H1 (cell line): ENCODE results near the gene RALGAPB. TPM values are rescaled to one million over a fixed set of nuclear protein-coding genes. Genes with fewer than 3 reads are reported as not detected.

ENCODE experiments used
- CHD7 ChIP-seq: fragments of 300-600 bp; sonication (generic); IDR thresholded peaks from 2 replicates; pipeline ENCODE4 v1.7.1; 2012; ENCODE audit warnings: low read length, moderate library complexity, mild to moderate bottlenecking, inconsistent platforms; ENCODE audit not compliant: insufficient replicate concordance
- TEAD4 ChIP-seq: IDR thresholded peaks from 2 replicates; pipeline ENCODE4 v1.6.1; 2012; ENCODE audit warnings: low read depth, low read length, inconsistent platforms, mixed read lengths
- polyA plus RNA-seq, 7 experiments: library from polyadenylated mRNA; depleted of rRNA in 3 of 7; stranded (reverse) in 5 of 7; unstranded in 2 of 7; fragments of >200 nt in 5 of 7; fragments of 200-250 nt in 2 of 7; gene quantifications; 1 replicate in 5 of 7; 2 replicates in 1 of 7; 4 replicates in 1 of 7; pipeline versions ENCODE4 v1.2.1 to v1.2.3, GENCODE V29; 2011 to 2013; ENCODE audit warnings: missing spikeins in 2 of 7, mixed read lengths in 2 of 7
- total RNA-seq: library from RNA; stranded (reverse); fragmentation: NEBNext Ultra II Directional; extraction: Animal tissue kit (Norgen Biotek cat#: 25700); gene quantifications from 2 replicates; pipeline ENCODE4 v1.2.1, GENCODE V29; 2021

Gene RALGAPB
- total and polyA plus RNA-seq, 2 of the 8 experiments (the other 6 are each of a cell fraction or from before 2014, with no cell fraction given): 10.6 to 35.1 TPM

- TF ChIP-seq CHD7: no peak
- TF ChIP-seq TEAD4: no peak
These were observed 16.5 kb downstream of the RALGAPB start (continued) for GRCh38 chr20:38489181-38489580.
